HG02943 (cell line): Measurements from ENCODE around the gene GALNT13.

ENCODE experiments used
- ATAC-seq: cut with Tn5 transposase; IDR thresholded peaks from one replicate; pipeline ENCODE4 v1.9.1; 2021; ENCODE audit warnings: mild to moderate bottlenecking, low read depth, moderate library complexity; ENCODE audit not compliant: unreplicated experiment

The GALNT13 gene

DNA sequence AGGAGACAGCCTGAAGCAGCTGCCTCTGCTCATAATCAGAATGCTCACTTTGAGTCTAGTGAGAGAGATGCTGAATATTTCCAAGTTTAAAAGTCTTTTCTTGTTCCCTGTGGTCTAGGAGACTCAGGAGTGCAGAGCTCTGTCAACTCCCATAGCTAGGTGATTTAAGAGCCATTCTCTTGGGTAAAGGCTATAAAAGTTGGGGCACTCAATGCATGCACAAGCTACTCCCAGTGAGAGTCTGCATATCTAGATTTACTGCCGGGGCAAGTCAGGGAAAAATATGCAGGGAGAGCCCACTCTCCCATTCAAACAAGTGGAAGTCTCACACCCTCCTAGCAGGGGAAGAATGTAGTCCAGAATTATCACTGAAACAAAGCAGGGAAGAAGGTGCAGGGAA is 418.1 kb downstream of the GALNT13 start:
- ATAC-seq, result no peak

DNA sequence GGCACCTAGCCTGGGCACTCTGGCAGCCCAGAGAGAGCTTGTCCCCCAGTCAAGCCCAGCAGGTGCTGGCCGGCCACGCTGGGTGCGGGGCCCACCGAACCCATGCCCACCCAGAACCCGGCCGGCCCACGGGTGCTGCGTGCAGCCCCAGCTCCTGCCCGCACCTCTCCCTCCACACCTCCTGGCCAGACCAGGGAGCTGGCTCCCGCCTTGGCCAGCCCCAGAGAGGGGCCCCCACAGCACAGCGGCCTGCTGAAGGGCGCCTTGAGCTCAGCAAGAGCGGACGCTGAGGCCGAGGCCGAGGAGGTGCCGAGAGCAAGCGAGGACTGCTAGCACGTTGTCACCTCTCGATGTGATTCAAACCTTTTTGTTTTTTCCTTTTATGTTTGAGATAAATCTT is 419.8 kb downstream of the GALNT13 start:
- ATAC-seq, result no peak

DNA sequence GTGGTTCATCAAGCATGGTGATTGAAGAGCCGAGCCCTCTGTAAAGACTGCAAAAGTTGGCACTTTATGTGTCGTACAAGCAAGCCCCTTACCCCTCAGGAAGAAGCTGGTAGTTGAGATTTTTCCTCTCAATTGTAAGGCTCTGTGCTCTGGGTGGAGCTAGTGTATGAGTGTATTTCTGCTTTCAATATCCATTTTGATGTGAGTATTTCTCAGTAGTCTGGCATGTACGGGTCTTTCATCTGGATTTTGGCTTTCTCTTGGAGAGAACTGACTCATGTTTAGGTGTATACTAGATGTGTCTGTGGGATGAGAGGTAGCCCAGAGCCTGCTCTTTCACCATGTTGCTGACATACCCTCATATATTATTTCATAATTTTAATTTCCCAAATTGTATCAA is 420.2 kb downstream of the GALNT13 start:
- ATAC-seq, result no peak

DNA sequence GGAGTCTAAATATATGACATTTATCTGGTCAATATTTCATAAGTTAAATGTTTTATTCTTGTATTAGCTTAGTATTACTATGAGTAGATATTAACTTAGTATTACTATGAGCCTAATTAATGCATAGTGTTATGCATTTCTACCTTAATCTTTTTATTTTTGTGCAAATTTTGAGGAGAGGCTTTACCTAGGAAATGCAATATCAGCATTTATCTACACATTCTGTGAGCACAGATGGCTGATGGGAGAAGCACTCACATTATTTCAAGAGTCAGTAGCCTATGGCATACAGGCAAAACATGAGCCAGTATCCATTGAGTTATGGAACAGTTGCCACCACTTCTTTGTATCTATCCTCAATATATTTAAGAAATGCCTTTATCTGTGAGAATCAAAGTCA is 422.1 kb downstream of the GALNT13 start:
- ATAC-seq, result no peak

DNA sequence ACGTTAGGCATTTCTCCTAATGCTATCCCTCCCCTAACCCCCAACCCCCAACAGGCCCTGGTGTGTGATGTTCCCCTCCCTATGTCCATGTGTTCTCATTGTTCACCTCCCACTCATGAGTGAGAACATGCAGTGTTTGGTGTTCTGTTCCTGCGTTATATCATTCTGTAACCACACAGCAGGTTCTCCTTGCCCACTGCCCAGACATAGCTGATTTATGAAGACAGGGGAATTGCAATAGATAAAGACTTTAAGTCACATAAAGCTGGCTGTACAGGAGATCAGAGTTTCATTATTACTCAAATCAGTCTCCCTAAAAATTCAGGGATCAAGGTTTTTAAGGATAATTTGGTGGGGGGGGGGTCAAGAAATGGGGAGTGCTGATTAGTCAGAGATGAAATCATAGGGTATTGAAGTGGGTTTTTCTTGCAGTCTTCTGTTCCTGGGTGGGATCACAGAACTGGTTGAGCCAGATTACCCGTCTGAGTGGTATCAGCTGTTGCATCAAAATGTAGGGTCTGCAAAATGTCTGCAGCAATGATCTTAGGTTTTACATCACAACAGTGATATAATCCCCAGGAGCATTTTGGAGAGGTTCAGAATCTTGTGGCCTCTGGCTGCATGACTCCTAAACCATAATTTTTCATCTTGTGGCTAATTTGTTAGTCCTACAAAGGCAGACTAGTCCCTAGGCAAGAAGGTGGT is 434.7 kb downstream of the GALNT13 start:
- no peak for ATAC-seq

DNA sequence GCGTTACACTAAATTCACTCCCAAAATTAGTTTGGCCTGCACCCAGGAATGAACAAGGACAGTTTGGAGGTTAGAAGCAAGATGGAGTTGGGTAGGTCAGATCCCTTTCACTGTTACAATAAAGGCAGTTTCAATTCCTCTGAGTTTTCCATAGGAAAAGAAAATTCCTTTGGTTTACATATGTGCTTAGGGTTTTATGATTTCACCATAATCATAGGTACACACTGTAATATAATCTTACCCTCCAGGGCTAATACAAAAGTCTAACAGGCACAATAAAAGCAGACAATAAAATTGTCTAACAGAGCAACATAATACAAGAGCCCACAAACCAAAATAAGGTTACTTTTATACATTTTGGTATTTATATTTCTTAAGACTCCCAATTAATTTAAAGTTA is 435.3 kb downstream of the GALNT13 start:
- no peak for ATAC-seq

DNA sequence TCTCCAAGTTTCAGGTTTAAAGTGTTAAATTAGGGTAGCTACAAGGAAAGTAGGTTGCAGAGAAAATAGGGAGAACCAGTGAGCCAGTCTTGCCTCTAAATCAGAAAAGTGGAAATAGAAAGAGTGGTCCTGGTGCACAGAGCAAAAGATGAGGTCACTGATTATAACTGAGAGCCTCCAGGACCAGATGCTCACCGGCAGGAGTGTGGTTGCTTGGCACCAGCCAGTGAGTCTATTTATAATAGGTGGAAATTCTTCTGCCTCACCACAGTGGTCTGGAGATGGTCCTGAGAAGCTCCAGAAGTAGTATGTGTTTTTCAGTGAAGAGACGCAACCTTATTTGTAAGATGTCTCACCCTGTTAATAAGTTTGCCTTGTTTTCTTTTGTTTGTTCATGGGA is 452.9 kb downstream of the GALNT13 start:
- no peak for ATAC-seq

DNA sequence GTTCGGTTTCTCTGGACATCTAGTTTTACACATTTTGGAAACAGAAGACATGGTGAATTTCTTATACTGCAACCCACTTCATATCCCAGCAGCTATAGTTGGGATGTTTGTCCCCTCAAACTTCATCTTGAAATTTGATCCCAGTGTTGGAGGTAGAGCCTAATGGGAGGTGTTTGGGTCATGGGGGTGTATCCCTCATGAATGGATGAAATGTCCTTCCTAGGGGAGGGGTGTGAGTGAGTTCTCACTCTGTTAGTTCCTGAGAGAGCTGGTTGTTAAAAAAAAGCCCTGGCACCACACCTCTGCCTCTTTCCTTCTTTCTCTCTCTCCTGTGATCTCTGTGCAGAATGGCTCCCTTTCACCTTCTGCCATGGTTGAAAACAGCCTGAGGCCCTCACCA is 457.8 kb downstream of the GALNT13 start:
- no peak for ATAC-seq

DNA sequence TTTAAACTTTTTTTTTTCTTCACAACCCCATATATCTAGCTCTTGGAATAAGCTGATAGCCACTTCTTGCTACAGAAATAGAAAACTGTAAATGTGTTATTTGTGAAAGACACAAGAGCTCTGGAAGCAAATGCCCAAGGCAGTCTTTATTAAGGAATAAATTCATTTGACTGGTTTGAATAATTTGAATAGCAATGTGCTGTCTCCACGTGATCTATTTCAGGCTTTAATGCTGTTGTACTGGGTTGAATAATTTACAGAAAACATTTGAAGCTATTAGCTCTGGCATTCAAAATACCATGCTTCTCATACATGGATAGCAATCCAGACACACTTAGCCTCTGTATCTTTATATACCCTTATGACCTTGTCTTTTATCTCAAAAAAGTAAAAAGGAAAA is 460.1 kb downstream of the GALNT13 start:
- no peak for ATAC-seq

DNA sequence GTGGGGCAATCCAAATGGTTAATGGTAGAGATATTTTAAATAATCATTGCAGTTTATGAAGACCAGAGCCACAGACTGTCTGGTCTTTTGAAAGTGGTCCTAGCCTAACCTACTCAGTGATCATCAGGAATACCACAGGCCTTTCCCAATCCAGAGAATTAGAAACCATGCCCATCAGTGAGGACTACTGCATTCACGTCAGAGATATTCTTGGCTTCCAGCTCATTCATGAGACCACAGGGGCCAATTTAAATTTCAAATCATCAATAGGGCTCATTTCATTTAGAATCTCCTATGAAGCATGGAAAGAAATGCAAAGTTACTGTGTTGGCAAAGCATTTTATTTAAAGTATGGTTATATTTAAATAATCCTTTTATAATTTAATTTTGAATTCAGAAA is 464.5 kb downstream of the GALNT13 start:
- no peak for ATAC-seq

DNA sequence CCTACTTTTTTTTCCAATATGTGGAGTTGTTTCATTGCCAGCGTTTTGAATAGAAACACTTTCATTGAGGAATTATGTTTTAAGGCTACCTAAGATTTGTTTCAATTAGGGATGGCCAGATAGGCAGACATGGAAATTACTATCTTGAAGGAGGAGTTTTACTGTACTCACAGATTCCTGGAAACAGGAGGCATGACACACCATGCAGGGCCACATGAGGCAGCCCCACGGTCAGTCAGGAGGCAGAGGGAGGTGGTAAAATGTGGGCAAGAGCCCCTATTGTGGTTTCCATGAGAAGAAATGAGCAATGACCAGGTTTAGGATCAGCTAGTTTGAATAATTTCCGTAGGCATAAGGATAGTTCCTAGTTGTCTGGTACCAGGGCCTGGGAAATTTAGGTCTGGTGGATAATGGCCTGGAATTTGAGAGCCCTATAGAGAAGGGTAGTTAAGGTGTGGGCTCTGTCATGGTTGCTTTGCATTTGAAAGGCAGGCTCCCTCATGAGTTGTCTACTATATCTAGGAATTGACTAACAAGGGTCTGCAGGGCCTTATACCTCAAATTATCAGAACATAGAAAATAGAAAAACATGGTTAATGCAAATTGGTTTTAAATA is 466.7 kb downstream of the GALNT13 start:
- ATAC-seq, result no peak

DNA sequence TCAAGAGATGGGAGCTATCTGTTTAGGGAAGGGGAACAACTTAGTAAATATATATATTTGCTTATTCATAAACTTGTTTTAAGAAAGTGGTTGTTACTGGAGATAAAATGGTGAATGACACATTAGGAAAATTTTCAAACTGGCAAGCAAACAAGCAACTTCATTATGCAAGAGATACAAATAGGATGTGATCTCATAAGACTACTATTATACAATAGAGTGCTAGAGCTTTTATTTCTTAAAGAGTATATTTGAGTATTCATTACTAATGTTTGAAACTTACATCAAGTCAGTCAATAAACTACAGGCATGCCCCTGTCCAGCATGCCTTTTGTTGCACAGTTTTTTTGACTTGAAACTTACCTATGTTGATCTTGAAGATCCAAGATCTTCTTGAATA is 471.6 kb downstream of the GALNT13 start:
- ATAC-seq, result no peak

DNA sequence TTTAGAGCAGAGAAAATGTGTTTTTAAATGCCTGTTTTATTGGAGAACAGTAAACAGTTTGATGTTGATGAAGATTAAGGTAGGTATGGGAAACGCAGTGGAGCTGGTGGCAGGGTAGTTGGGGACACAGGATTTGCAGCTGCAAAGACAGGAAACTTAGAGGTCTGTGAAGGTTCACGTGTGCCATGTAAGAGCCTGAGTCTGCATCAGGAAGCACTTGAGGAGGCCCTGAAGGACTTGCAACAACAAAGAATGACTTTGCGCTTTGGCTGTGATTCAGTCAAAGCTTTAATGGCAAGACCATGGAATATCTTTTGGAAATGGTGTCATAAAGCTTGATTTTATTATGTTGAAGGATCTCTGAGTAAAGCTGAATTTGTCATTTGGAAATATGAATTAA is 479.2 kb downstream of the GALNT13 start:
- no peak for ATAC-seq

DNA sequence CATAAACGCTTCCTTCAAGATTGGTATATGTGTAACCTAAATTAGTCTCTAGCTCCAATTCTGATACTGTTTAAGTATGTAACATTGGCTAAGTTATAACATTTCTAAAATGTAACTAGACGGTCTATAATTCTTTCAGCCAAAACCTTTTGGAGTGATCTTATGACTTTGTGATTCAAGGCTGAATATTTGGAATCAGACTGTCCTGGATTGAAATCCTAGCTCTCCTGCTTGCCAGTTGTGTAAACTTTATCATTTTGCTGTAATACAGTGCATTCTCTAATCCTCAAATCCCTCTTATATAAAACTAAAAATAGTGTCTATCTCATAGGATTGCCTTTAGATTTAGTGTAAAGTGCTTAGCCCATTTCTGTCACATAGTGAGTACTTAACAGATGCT is 489.6 kb downstream of the GALNT13 start:
- ATAC-seq, result no peak

DNA sequence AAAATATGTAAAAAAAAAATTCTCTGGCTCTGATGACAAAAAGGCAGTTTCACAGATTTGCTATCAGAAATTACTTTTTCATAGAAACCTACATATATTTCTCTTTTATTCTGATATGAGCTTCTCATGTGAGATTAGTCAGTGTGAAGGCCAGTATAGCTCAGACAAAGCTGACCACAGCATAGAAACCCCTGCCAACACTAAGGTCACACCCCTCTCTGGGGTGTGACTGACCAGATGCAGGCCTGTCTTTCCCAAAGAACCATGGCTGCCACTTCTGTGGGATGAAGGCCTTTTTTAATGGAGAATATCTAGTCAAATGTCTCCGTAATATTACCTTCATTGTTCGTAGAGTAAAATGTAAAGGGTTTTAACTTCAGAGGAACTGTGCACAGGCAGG is 496.4 kb downstream of the GALNT13 start:
- ATAC-seq, result no peak

DNA sequence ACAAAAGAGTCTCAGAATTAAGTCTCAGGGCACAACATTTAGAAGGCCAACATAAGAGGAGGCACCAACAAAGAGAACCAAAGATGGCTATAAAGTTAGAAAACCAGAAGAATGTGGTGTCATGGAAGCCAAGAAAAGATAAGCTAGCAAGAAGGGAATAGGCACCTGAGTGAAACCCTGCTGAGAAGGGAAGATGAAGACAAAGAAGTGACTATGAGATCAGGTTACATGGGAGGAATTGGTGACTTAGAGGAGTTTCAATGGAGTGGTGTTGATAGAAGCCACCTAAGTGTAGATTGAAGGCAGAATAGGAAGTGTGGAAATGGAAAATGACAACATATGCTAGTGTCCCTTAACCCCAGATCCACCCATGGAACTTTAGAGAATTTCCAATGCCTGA is 499.2 kb downstream of the GALNT13 start:
- no peak for ATAC-seq

DNA sequence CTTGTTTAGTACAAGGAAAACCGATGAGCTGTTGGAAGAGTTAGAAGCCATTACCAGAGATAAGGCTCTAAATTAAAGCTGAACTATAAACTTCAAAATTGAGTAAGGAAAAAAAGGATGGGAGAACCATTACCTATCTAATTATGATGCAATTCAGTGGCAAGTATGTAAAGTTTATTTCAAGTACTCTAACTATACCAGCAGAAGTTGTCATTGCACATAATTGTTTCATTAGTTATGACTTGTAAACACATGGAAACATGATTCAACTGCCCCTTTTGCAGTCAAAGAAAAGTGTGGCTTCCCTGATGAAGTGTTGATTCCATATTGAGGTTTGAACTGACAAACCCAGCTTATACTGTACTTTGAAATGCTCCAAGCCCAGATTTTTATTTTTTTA is 502.7 kb downstream of the GALNT13 start:
- no peak for ATAC-seq

DNA sequence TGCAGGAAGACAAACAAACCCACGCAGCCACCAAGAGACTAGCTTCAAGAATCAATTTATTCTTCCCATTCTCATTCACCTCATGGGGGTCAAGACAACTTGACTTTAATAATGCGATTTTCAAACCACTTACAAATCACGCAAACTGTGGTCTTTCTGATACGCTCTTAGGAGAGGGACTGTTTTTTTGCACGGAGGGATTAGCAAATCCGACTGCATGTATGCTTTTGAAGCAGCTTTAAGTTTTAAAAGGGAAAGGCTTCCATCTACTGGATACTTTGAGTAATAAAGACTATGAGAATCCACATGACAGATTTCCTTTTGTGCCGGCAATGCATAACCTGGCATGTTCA is 503.8 kb downstream of the GALNT13 start:
- ATAC-seq, result no peak

DNA sequence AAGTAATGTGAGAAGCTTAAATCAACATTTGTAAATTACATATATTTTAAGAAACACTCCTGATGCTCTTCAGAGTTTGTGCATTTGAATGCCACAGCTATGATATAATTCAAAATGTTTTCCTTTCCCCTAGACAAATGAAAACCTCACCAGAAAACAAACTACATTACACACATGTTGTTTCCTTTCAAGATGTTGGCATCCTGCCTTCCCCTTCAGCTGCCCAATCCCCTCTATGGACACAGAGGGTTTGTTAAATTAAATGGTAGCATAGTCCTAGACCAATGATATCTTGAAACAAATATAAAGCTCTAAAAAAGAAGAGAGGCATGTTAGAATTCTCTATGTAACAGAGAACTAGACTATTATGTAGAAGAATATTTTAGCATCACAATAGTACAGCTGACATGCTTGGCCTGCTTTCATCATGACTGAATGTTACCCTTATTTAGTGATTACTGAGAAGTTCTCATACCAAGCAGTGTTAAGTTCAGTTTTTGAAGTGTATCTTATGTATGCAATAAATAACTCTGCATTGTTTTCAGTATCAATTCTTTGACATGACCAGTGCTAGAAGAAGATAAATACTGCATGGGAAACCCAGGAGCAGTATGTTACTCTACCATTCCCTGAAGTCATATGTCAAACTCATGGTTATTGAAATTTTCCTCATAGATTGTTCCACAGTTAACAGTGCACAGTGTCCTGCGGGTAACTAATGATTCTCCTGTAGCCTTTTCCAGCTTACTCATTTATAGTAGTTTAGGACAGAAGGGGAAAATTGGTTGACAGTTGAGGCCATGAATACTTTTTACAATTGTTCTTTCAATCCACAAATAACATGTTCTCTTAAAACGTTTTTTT is 510.4 kb downstream of the GALNT13 start:
- no peak for ATAC-seq

DNA sequence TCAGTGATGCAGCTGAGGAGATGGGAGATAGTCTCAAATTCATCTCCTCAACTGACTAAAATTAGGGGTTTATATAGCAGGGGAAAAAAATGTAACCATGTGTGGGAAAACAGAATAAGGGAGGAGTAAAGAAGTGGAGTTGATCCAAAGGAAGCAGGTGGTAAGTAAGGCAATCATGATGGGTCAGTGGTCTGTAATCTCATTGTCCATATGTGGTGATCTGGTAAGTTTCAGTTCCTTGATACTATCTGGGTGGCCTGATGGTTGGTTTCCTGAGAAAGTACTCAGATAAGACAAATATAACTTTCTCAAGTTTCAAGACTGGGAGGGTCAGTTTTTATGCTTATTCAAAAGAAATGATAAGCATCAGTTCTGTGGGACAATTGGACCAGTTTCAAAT is 514.5 kb downstream of the GALNT13 start:
- no peak for ATAC-seq

DNA sequence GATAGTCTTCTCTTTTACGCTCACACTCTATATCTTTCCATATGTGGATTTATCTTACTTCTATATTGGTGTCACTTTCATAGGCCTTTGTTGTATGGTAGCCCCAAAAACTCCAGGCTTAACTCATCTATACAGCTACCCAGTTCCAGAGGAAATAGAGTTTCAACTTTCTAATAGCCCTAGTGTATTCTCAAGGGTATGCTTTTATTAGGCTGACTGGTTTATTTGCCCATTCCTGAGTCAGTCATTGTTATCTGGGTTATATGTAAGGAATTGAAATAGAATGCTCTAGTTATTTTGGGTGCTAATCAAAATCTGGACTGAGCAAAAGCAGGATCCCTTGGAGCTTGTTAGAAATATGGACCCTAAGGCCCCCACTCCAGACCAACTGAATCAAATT is 519.3 kb downstream of the GALNT13 start:
- no peak for ATAC-seq

DNA sequence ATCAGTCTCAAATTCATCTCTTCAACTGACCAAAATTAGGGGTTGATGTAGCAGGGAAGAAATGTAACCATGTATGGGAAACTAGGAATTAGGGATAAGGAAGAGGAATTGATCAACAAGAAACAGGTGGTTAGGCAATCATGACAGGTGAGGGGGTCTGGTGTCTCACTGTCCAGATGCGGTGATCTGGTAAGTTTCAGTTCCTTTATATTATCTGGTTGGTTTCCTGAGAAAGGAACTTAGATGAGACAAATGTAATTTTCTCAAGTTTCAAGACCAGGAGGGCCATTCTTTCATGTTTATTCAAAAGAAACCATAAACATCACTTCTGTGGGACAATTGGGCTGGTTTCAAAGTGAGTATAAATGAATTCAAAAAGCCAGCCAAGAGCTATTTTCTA is 520.5 kb downstream of the GALNT13 start:
- ATAC-seq, result peak; percentile 84
